Glutamatergic neuron (in vitro differentiated cells): ENCODE data around the gene FCN3. TPM values are rescaled to one million over a fixed set of nuclear protein-coding genes. Genes with fewer than 3 reads are reported as not detected.

Experiments
- DNase-seq: peaks from one replicate; pipeline ENCODE4 v3.0.0; 2022
- H3K27ac Mint-ChIP-seq: one replicate; pipeline ENCODE4 v1.8.0; 2020; ENCODE audit warnings: mild to moderate bottlenecking, mixed read lengths, inconsistent platforms; ENCODE audit not compliant: unreplicated experiment
- H3K27me3 Mint-ChIP-seq: one replicate; pipeline ENCODE4 v1.8.0; 2020; ENCODE audit warnings: mild to moderate bottlenecking, moderate library complexity, mixed read lengths, inconsistent platforms; ENCODE audit not compliant: unreplicated experiment
- H3K36me3 Mint-ChIP-seq: one replicate; pipeline ENCODE4 v1.8.0; 2020; ENCODE audit warnings: mild to moderate bottlenecking, mixed read lengths, inconsistent platforms; ENCODE audit not compliant: unreplicated experiment
- H3K4me1 Mint-ChIP-seq: one replicate; pipeline ENCODE4 v1.8.0; 2020; ENCODE audit warnings: mild to moderate bottlenecking, low read depth, mixed read lengths, inconsistent platforms; ENCODE audit not compliant: unreplicated experiment
- H3K4me3 Mint-ChIP-seq: one replicate; pipeline ENCODE4 v1.8.0; 2020; ENCODE audit warnings: mild to moderate bottlenecking, mixed read lengths, inconsistent platforms; ENCODE audit not compliant: unreplicated experiment
- H3K9me3 Mint-ChIP-seq: one replicate; pipeline ENCODE4 v1.8.0; 2020; ENCODE audit warnings: mild to moderate bottlenecking, moderate library complexity, mixed read lengths, inconsistent platforms; ENCODE audit not compliant: unreplicated experiment
- total RNA-seq: library from RNA; stranded (reverse); fragmentation: NEBNext Ultra II Directional; extraction: Animal tissue kit (Norgen Biotek cat#: 25700); gene quantifications from one replicate; pipeline ENCODE4 v1.2.1, GENCODE V29; 2021; ENCODE audit not compliant: unreplicated experiment
- TF ChIP-seq, protein P1 (sequence below): fragments of 200-600 bp; sonication (generic); IDR thresholded peaks from one replicate; pipeline ENCODE4 v1.5.0; 2021; ENCODE audit not compliant: partially characterized antibody, unreplicated experiment

FCN3 gene
- total RNA-seq, 1 donor from 2014 or later = not detected

DNA sequence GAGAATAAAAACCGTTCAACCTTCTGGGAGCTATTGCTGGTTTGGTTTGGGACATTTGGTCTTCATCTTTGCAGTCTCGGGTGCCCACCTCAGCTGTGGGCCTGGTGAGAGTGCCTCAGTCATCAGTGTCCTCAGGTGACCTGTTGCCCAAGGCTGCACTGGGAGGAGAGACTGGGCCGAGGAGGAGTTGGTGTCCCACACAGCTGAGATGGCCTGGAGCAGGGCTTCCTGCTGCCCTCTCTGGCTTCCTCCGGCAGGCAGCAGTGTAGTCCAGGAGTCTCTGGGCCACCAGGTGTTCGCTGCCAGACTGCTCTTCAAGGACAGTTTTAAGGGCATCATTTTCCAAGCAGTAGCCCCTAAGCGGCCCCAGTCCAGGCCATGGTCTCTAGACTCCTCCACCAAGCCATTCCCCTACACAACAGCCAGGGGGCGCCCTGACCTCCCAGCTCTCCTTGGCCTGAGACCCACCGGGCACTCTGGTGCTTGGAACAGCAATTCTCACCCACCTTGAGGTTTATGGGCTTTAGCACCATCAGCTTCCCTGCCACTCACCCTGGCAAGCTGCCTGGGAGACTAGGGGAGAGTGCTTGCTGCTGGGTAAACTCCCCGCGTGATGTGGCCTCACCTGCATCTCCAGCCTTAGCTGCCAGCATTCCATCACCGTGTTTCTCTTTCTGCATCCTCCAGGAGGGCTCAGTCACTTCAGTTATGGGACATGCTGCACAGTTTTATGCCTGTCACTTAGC lies 41.9 kb downstream of the FCN3 start:
- peaks cover 9% of the 10 kb centered on the region for H3K27me3 Mint-ChIP-seq

DNA sequence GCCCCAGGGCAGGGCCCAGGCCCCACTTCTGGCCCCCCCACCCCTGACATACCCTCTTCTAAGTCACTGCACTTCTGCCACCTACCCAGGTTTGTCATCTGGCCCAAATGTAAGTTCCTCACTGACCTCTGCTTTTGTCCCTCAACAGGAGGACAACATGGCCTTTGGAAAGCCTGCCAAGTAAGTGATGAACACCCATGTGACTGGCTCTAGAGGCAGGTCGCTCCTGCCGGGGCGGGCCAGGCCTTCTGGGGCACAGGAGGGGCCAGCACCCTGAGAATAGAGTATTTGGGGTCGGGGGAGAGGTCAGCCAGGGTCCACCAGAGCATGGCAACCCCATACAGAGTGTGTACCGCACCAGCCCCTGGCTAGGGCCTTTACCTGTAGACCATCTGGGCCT lies 42.7 kb downstream of the FCN3 start:
- Mint-ChIP-seq H3K27ac (no peak overlapping the region), H3K36me3 (no peaks in the 10 kb centered on the region), H3K27me3 (peaks cover 8% of the 10 kb centered on the region), H3K9me3 (peaks cover 4% of the 10 kb centered on the region), H3K4me3 (no peak overlapping the region), H3K4me1 (peaks cover 8% of the 10 kb centered on the region)
- no peak for DNase-seq
- TF ChIP-seq, protein P1, sequence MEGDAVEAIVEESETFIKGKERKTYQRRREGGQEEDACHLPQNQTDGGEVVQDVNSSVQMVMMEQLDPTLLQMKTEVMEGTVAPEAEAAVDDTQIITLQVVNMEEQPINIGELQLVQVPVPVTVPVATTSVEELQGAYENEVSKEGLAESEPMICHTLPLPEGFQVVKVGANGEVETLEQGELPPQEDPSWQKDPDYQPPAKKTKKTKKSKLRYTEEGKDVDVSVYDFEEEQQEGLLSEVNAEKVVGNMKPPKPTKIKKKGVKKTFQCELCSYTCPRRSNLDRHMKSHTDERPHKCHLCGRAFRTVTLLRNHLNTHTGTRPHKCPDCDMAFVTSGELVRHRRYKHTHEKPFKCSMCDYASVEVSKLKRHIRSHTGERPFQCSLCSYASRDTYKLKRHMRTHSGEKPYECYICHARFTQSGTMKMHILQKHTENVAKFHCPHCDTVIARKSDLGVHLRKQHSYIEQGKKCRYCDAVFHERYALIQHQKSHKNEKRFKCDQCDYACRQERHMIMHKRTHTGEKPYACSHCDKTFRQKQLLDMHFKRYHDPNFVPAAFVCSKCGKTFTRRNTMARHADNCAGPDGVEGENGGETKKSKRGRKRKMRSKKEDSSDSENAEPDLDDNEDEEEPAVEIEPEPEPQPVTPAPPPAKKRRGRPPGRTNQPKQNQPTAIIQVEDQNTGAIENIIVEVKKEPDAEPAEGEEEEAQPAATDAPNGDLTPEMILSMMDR = no peak

More for the DNA sequence above, 41.9 kb downstream of the FCN3 start:
- Mint-ChIP-seq H3K27ac (peak overlapping the region; percentile 6), H3K4me3 (no peak overlapping the region), H3K9me3 (peaks cover 5% of the 10 kb centered on the region), H3K36me3 (no peaks in the 10 kb centered on the region), H3K4me1 (peaks cover 8% of the 10 kb centered on the region)
- peak; percentile 78 for DNase-seq
- TF ChIP-seq, protein P1 = peak; percentile 81

DNA sequence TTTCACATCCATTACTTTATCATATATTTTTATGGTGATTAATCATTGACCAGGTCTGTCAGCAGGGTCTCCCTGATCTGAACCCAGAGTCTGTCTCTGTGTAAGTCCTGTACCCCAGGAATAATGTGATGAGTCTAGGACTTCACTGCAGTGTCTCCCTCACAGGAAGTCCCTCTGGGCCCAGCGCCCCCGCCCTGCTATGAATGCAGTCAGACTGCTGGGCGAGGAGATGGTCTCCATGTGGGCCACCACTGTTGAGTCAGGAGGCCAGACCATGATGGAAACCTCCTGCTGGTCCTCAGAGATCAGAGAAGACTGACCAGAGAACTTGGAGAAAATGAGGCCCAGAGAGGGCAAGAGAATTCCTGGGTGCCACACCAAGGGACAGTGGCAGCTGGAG lies 43.2 kb downstream of the FCN3 start:
- Mint-ChIP-seq H3K36me3 (no peaks in the 10 kb centered on the region), H3K27ac (no peak overlapping the region), H3K27me3 (peaks cover 6% of the 10 kb centered on the region), H3K4me1 (peaks cover 8% of the 10 kb centered on the region), H3K4me3 (no peak overlapping the region), H3K9me3 (peaks cover 2% of the 10 kb centered on the region)
- no peak for DNase-seq
- TF ChIP-seq, protein P1 = no peak

DNA sequence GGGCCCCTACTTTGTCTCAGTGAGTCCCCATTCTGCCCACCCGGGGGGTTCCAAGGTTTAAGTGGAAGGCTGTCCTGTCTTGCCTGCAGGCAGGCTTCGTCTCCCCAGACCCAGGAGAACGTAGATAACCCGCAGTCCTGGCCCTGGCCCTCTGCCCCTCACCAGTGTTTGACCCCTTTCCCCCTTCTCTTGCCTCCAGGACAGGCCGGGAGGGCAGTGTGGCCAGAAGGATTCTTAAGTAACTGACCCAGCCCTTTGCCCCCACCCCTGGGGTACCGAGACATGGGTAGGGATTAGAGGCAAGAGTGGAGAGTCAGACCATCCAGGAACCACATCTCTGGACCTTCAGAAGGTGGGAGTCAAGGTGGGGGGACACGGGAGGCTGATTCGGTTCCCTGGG lies 43.8 kb downstream of the FCN3 start:
- H3K4me1 Mint-ChIP-seq = peaks cover 8% of the 10 kb centered on the region
- H3K4me3 Mint-ChIP-seq = no peak overlapping the region
- peak overlapping the region; percentile 11 for H3K27ac Mint-ChIP-seq
- TF ChIP-seq, protein P1 = no peak
- H3K9me3 Mint-ChIP-seq = peaks cover 2% of the 10 kb centered on the region
- no peak for DNase-seq
- peaks cover 6% of the 10 kb centered on the region for H3K27me3 Mint-ChIP-seq
- H3K36me3 Mint-ChIP-seq = no peaks in the 10 kb centered on the region

DNA sequence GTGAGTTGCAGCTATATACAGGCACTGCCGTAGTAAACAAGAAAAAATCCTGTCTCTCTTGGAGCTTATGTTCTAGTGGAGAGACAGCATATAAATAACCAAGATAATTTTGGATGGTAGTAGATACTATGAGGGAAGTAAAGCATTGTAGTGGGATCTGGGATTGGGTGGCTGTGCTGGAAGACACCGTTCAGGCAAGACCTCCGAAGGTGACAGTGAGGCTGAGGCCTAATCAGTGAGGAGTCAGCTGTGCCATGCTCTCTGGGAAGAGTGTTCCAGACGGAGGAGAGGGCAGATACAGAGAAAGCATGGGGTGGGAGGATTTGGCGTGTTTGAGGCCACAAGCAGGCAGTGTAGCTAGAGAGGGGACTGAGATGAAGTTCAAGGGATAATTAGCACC lies 46.7 kb downstream of the FCN3 start:
- Mint-ChIP-seq H3K27ac (peak overlapping the region; percentile 40), H3K36me3 (no peaks in the 10 kb centered on the region), H3K9me3 (no peaks in the 10 kb centered on the region), H3K27me3 (no peaks in the 10 kb centered on the region), H3K4me3 (peak overlapping the region; percentile 9), H3K4me1 (peaks cover 9% of the 10 kb centered on the region)
- TF ChIP-seq, protein P1 = no peak
- no peak for DNase-seq
